Endothelial cell of umbilical vein (primary cell): Measurements from ENCODE around the gene SH3PXD2B. TPM values are rescaled to one million over a fixed set of nuclear protein-coding genes. Genes with fewer than 3 reads are reported as not detected.

Experiments
- BruUV-seq: library from RNA; stranded (reverse); fragments of 400-500 nt; replicated peaks from 2 replicates; lab custom pipeline; 2021; lab: Mats Ljungman, UMichigan
- CTCF ChIA-PET: fragments of 300-600, 350-600 bp; sonication (Branson Sonifier 250); formaldehyde crosslinking; loops from one replicate; lab custom pipeline; 2021; ENCODE audit warnings: antibody characterized with exemption, inconsistent platforms; lab: Charles Lee
- POLR2A ChIA-PET: fragments of 300-600, 350-600 bp; sonication (Branson Sonifier 250); formaldehyde crosslinking; loops from one replicate; lab custom pipeline; 2021; ENCODE audit warnings: antibody characterized with exemption, inconsistent platforms; lab: Charles Lee
- DNase-seq: peaks from one replicate; pipeline ENCODE4 v3.0.0-alpha.2; 2011; ENCODE audit warnings: low read depth, low spot score
- FAIRE-seq: peaks from 2 replicates; lab custom pipeline; 2011; peaks lifted over from hg19 to GRCh38; lab: Jason Lieb, UNC
- H2AFZ ChIP-seq: 2 replicates; pipeline ENCODE4 v1.6.0; 2012; ENCODE audit warnings: low read depth, low read length, control low read depth, inconsistent platforms
- H3K27ac ChIP-seq: 2 replicates; pipeline ENCODE4 v1.5.1; 2011; ENCODE audit warnings: low read depth, mild to moderate bottlenecking, control low read depth, low read length, moderate library complexity; ENCODE audit not compliant: insufficient read depth
- H3K27me3 ChIP-seq, 2 experiments: 2 replicates each; pipeline versions ENCODE4 v1.6.0 to v1.6.1; 2011; ENCODE audit warnings: low read length in 2 of 2, mixed read lengths in 1 of 2; ENCODE audit not compliant: control insufficient read depth in 2 of 2, insufficient read depth in 2 of 2
- H3K36me3 ChIP-seq, 2 experiments: 2 replicates in 1 of 2; 3 replicates in 1 of 2; pipeline ENCODE4 v1.5.1; 2011; ENCODE audit warnings: low read length in 2 of 2, mild to moderate bottlenecking in 1 of 2, moderate library complexity in 1 of 2; ENCODE audit not compliant: control insufficient read depth in 2 of 2, insufficient read depth in 2 of 2; ENCODE audit errors: extremely low read depth in 1 of 2
- H3K4me1 ChIP-seq: 3 replicates; pipeline ENCODE4 v1.5.1; 2011; ENCODE audit warnings: mild to moderate bottlenecking, low read length; ENCODE audit not compliant: control insufficient read depth, insufficient read depth; ENCODE audit errors: extremely low read depth
- H3K4me2 ChIP-seq: 2 replicates; pipeline ENCODE4 v1.6.1; 2011; ENCODE audit warnings: low read length, control low read depth, mixed read lengths; ENCODE audit not compliant: insufficient read depth
- H3K4me3 ChIP-seq, 3 experiments: fragments of 200-600 bp in 1 of 3; sonication (generic), shearing (Covaris generic) in 1 of 3; replicated peaks in 1 of 3; 2 replicates each; pipeline ENCODE4 v1.5.1; 2011 to 2016; ENCODE audit warnings: control low read depth in 3 of 3, low read length in 3 of 3, mild to moderate bottlenecking in 2 of 3, inconsistent platforms in 1 of 3, low read depth in 1 of 3, moderate library complexity in 1 of 3; ENCODE audit not compliant: insufficient read depth in 1 of 3
- H3K79me2 ChIP-seq: 2 replicates; pipeline ENCODE4 v1.6.0; 2012; ENCODE audit warnings: low read length, inconsistent platforms; ENCODE audit not compliant: control insufficient read depth, insufficient read depth
- H3K9ac ChIP-seq: replicated peaks from 2 replicates; pipeline ENCODE3; 2011; ENCODE audit warnings: low read length, control low read depth; ENCODE audit not compliant: insufficient read depth; ENCODE audit errors: extremely low read depth
- H3K9me1 ChIP-seq: replicated peaks from 3 replicates; pipeline ENCODE4 v1.6.0; 2011; ENCODE audit warnings: mild to moderate bottlenecking, low read length; ENCODE audit not compliant: control insufficient read depth, insufficient read depth; ENCODE audit errors: extremely low read depth
- H3K9me3 ChIP-seq: replicated peaks from 2 replicates; pipeline ENCODE4 v1.5.1; 2012; ENCODE audit warnings: low read length, inconsistent platforms; ENCODE audit not compliant: control insufficient read depth, insufficient read depth
- H4K20me1 ChIP-seq: replicated peaks from 2 replicates; pipeline ENCODE3; 2011; ENCODE audit warnings: mild to moderate bottlenecking, low read length; ENCODE audit not compliant: control insufficient read depth, insufficient read depth; ENCODE audit errors: extremely low read depth
- CTCF ChIP-seq, 2 donors: IDR thresholded peaks; 1 replicate in 1 of 2; 2 replicates in 1 of 2; pipeline ENCODE4 v1.5.1; 2011; ENCODE audit warnings: low read length in 2 of 2, mild to moderate bottlenecking in 2 of 2, moderate library complexity in 2 of 2, control low read depth in 1 of 2, inconsistent platforms in 1 of 2, low read depth in 1 of 2; ENCODE audit not compliant: insufficient read depth in 1 of 2; ENCODE audit errors: extremely low read depth in 1 of 2
- EZH2 ChIP-seq: IDR thresholded peaks from 2 replicates; pipeline ENCODE4 v1.6.1; 2012; ENCODE audit warnings: borderline replicate concordance, low read depth, mild to moderate bottlenecking, moderate library complexity, low read length, inconsistent platforms; ENCODE audit not compliant: severe bottlenecking
- FOS ChIP-seq: IDR thresholded peaks from 2 replicates; pipeline ENCODE4 v1.6.1; 2011; ENCODE audit warnings: mild to moderate bottlenecking, low read length, moderate library complexity, borderline replicate concordance; ENCODE audit not compliant: insufficient read depth
- GATA2 ChIP-seq: IDR thresholded peaks from 2 replicates; pipeline ENCODE4 v1.7.0; 2011; ENCODE audit warnings: low read depth, mild to moderate bottlenecking, moderate library complexity, mixed read lengths, low read length; ENCODE audit not compliant: insufficient read length, insufficient read depth
- JUN ChIP-seq: IDR thresholded peaks from 2 replicates; pipeline ENCODE4 v1.6.1; 2011; ENCODE audit warnings: borderline replicate concordance, low read depth; ENCODE audit not compliant: insufficient read length, insufficient read depth
- MYC ChIP-seq: IDR thresholded peaks from one replicate; pipeline ENCODE4 v1.6.1; 2011; ENCODE audit warnings: mild to moderate bottlenecking, low read depth, low read length
- POLR2A ChIP-seq: IDR thresholded peaks from 2 replicates; pipeline ENCODE4 v1.6.1; 2012; ENCODE audit warnings: low read depth, mild to moderate bottlenecking, control low read depth, low read length
- dilution Hi-C: fragments of 300-500 bp; cut with MboI; formaldehyde crosslinking; loops from one replicate; pipeline ENCODE4 v1.15.0; 2019; ENCODE audit warnings: low sequenced_read_pairs; ENCODE audit not compliant: extremely low pct_ligation_motif_present
- intact Hi-C: fragments of 100-400 bp; cut with micrococcal nuclease; formaldehyde crosslinking; loops from one replicate; pipeline ENCODE4 v1.10.0; 2022
- polyA plus RNA-seq, 4 experiments: library from polyadenylated mRNA; depleted of rRNA in 3 of 4; stranded (reverse) in 3 of 4; unstranded in 1 of 4; fragments of >200 nt; gene quantifications; 2 replicates each; pipeline versions ENCODE4 v1.2.1 to v1.2.3, GENCODE V29; 2011 to 2012; ENCODE audit warnings: missing spikeins in 1 of 4
- total RNA-seq: library from RNA; stranded (reverse); gene quantifications from 2 replicates; pipeline ENCODE4 v1.2.3, GENCODE V29; 2021
- TF ChIP-seq, protein P1 (sequence below): IDR thresholded peaks from 2 replicates; pipeline ENCODE4 v1.6.1; 2011; ENCODE audit not compliant: insufficient read depth, insufficient read length

SH3PXD2B gene
- total and polyA plus RNA-seq, 2 donors (not counting 3 experiments of a cell fraction or from before 2014, with no cell fraction given): 23.5 to 66.3 TPM

DNA sequence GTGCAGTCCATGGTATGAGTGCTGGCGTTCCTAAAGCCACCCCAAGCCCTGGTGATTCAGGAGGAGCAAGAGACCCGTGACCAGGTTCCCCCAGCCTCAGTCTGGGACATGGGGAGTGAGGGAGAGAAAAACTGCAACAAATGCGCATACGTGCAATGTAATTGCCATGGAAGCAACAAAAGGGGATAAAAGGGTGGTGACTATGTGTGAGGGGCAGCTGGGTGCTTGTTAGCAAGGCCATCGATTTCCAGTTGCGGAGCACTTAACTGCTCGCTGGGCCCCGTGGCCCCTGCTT, 709 bp upstream of the SH3PXD2B start:
- H3K9ac ChIP-seq: peak overlapping the region; percentile 53
- dilution Hi-C loops: no loop called here

More for the DNA sequence above, 709 bp upstream of the SH3PXD2B start:
- CTCF ChIA-PET: interaction anchor here (0.7 to 1.3 kb wide), 4 partner anchors 9 to 243 kb away, joined by 3 to 5 read pairs (median 4); no protein-coding TSS in a partner anchor
- H3K4me3 ChIP-seq: peak overlapping the region in 1 of 3 experiments; percentile 63
- POLR2A ChIA-PET: no interaction called here
- H3K9me1 ChIP-seq: no peaks in the 10 kb centered on the region
- peak overlapping the region; percentile 22 for H3K4me2 ChIP-seq
- intact Hi-C loops: no loop called here
- TF ChIP-seq GATA2: no peak
- TF ChIP-seq EZH2: no peak
- TF ChIP-seq POLR2A: no peak
- no peak for TF ChIP-seq FOS
- TF ChIP-seq, protein P1, sequence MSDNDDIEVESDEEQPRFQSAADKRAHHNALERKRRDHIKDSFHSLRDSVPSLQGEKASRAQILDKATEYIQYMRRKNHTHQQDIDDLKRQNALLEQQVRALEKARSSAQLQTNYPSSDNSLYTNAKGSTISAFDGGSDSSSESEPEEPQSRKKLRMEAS: no peak
- TF ChIP-seq MYC: no peak
- TF ChIP-seq JUN: no peak
- TF ChIP-seq CTCF (IDR thresholded peaks at IDR 0.05; ENCODE audit: extremely low read depth in 1 of 2, insufficient read depth in 1 of 2, low read depth in 1 of 2, low read length in 2 of 2): no peak
- peaks cover 36% of the 10 kb centered on the region for H3K4me1 ChIP-seq
- no peak for FAIRE-seq
- H3K27ac ChIP-seq: peak overlapping the region; percentile 58
- H2AFZ ChIP-seq: peak overlapping the region; percentile 85
- H3K36me3 ChIP-seq: peaks cover 0 to 2% of the 10 kb centered on the region in 2 experiments
- H3K9me3 ChIP-seq: no peaks in the 10 kb centered on the region
- no TSS peak for BruUV-seq
- peak; percentile 29 for DNase-seq
- H3K27me3 ChIP-seq: no peaks in the 10 kb centered on the region
- no peaks in the 10 kb centered on the region for H4K20me1 ChIP-seq
- peaks cover 32% of the 10 kb centered on the region for H3K79me2 ChIP-seq
